ENCODE measurements around the gene TMEM126B.
"Not testable (repeated sequence)": the region's sequence is repeated elsewhere in the genome, so short reads cannot be mapped to it uniquely, and the experiment has no call there.

TMEM126B gene

DNA sequence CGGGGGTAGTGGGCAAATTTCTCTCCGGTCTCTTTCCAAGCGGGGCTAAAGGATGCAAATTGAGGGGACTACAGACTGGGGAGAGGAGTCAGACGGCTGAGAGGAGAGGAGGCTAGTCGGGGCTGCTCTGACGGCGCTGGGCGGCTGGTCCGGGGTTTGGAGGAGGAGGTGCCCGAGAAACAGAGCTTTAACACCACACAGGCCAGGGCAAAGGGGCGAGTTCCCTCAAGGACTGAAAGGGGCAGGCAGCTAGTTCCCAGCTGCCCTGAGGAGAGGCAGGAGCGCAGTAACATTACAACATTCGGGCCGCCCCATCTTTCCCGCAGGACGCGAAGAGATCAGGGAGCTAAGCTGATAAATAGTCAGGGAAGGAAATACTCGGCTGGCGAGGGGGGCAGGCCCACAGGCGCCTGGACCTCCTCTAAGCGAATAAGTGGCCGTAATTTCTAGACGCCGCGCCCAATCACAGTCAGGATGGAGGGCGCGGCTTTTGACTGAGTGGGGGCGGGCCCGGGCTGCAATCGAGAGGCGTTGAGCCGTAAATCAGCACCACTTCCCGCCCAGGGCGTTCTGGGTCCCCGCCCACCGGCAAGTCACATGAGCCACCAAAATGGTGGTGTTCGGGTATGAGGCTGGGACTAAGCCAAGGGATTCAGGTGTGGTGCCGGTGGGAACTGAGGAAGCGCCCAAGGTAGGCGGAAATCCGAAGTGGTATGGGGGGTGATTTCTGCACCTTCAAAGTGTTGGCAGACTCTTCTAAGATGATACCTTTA is at the start of gene TMEM126B:
TMEM126B (plus strand) TSS at position 596 of the 773 bp plus-strand sequence; CDS start at position 611, 15 bp downstream.
- DNase-seq, result peak; percentile 86

DNA sequence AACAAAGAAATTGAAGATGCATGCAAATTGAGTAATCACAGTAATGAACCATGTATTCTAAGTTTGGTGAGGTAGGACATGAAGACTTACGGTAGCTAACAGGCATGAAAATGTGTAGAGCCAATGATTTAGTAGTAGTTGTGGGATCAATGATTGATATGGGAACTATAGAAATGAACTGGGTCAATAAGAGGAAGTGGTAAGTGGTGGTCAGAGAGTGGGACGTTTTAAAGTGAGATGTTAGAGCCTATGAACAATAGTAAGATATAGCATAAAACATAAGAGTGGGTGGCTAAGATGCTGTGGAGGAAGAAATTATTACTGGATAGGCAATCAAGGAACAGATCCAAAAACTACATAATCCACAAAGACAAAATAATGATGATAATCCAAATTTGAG is 46.3 kb upstream of the TMEM126B start:
- no peak for DNase-seq

DNA sequence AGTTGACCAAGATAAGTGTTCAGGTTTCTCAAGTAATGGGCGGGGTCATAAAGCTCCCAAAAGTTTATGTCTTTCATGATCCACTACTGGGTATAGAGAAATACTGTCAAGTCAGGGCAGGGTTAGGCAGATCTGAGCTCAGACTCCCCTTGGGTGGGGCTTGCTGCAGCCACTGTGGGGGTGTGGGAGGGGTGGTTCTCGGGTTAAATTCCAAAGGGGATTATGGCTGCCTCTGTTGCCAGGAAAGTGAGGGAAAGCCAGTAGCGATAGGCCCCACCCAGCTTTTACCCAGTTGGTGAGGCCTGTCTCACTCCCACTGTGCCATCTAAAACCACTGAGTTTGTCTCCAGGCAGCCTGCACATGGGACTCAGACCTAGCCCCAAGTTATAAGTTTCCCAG is 39.0 kb upstream of the TMEM126B start:
- no peak for DNase-seq

DNA sequence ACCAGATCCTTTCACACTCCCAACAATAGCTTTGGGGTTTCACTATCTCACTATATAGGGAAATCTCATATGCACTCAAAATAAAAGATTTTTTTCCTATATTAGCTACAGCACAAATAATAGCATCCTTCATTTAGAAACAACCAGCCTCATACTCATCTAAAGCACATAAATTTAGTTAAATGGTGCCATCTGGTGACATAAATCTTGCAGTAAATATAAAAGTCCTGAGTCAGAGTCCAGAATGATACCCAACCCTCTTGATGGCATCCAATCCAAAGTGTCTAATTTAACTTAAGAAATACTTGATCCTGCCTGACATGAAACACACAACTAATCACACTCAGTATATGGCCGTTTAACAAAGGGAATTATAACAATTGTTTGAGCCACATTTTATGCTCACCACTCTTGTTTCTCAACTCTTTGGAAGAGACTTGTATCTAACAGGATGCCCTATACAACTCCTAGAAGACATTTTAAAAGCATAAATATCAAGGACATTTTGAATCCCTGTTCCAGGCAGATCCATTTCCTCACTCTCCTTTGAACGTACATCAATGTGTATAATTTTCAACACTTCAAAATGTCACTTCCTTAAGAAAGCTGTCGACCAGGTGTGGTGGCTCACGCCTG is 37.4 kb upstream of the TMEM126B start:
- no peak for DNase-seq

DNA sequence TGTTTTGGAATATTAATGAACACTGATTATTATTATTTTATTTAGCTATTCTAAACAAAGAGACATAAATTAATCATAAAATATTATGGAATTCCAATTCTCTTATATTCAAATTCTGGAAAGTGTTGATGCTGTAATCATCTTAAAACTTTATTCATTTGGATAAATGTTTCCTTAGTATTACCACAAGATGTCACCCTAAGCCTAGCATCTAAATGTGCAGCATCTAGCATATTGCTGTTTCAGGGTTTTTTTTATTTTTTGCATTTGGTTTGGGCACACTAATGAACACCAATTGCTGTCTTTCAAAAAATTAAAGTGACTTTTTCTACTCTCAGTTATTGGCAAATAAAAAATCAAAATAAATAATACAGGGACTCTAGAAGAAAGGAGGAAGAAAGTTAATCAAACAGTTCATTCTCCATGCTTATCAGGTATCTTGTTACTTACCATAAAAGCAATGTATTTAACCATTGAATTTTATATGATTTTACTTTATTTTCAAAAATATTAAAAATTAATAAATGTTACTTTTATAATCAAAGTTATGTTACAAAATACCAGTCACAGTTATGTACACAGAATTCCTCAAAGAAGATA is 33.0 kb upstream of the TMEM126B start:
- DNase-seq, result no peak

DNA sequence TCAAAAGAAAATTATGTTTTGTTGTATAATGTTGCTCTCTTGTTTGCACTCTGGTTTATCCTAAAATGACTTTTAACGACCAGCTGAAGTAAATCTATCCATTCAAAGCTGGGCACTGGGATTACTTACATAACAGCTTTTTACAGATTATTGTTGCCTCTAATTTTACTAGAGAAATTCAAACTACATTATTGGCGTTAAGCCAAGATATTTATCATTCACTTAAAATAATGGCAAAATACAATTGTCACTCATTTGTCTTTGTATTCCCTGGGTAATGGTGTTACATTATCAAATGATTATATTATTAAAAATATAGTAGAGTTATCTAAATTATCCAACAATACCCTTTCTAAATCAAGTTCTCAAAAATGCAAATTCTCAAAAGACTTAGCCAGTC is 31.5 kb upstream of the TMEM126B start:
- DNase-seq, result no peak

DNA sequence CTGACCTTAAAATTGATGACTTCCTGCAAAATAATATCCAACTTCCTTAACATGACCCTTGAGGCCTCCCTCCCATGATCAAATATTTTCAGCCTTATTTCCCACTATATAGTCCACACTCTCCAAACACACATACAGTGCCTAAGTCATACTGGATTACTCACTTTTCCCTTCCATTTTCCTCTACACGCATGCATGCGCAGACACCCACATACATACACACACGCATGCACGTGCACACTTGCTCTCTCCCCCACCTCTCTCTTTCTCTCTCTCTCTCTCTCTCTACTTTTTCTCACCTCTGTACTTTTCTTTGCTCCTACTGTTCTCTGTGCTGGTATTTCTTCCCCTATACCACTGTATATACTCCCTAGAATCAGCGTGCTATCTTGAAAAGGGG is 29.3 kb upstream of the TMEM126B start:
- no peak for DNase-seq

DNA sequence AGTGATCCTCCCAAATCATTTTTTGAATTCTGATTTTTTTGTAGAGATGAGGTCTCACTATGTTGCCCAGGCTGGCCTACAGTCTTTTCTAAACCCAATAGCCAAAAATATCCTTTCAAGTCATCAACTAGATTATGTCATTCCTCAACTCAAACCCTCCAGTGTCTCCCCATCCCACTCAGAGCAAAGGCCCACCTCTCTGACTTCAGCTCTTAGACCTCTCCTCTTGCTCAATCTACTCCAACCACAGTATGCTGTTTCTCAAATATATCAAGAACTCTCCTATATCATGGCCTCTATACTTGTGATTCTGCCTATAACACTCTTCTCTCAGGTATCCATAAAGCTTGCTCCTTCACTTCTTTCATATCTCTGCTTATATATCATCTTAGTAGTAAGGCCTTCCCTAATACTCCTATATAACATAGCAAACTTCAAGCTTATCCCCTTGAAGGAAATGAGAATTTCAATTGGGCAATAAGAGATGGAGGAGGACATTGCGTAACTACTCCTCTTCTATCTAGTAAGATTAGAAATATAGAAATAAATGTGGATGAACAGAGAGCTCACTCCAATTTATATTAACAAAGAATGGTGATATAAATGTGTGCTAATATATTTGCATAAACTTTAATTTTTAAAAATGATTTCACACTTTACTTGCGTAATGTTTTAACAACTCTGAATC is 25.7 kb upstream of the TMEM126B start:
- no peak for DNase-seq

DNA sequence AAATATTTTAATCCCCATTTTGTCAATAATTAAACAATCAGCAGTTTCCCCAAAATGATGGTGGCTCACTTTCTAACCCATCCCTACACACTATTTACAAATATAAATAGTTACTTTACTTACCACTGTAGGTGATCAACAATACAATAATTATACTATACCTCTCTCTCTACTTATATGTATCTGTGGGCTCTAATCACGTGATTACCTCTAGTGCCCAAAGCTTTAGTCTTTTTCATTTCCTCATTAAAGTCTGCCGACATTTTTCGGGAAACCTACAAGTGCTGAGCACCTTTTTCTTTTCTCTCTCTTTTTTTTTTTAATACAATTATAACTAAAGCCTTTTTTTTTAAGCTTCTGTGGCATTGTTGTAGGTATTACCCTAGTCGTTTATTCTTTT is 25.2 kb upstream of the TMEM126B start:
- DNase-seq, result no peak

DNA sequence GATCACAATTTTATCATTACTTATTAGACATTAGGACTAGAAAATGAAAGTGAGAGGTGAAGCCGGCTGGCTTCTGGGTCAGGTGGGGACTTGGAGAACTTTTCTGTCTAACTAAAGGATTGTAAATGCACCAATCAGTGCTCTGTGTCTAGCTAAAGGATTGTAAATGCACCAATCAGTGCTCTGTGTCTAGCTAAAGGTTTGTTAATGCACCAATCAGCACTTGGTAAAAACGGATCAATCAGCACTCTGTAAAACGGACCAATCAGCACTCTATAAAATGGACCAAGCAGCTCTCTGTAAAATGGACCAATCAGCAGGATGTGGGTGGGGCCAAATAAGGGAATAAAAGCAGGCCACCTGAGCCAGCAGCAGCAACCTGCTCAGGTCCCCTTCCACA is 22.2 kb upstream of the TMEM126B start:
- DNase-seq, result not testable (repeated sequence)

DNA sequence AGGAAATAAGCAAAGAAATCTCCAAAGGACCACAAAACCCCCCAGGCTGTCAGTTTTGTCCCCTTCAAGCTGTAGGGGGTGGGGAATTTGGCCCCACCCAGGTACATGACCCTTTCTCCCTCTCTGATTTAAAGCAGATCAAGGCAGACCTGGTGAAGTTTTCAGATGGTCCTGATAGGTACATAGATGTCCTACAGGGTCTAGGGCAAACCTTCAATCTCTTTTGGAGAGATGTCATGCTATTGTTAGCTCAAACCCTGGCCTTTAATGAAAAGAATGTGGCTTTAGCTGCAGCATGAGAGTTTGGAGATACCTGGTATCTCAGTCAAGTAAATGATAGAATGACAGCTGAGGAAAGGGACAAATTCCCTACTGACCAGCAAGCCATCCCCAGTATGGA is 19.8 kb upstream of the TMEM126B start:
- not testable (repeated sequence) for DNase-seq

DNA sequence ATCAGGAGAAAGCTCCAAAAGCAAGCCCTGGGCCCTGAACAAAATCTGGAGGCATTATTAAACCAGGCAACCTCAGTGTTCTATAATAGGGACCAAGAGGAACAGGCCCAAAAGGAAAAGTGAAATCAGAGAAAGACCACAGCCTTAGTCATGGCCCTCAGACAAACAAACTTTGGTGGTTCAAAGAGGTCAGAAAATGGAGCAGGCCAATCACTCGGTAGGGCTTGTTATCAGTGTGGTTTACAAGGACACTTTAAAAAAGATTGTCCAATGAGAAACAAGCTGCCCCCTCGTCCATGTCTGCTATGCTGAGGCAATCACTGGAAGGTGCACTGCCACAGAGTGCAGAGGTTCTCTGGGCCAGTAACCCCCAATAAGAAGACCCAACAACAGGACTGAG is 19.1 kb upstream of the TMEM126B start:
- DNase-seq, result not testable (repeated sequence)

DNA sequence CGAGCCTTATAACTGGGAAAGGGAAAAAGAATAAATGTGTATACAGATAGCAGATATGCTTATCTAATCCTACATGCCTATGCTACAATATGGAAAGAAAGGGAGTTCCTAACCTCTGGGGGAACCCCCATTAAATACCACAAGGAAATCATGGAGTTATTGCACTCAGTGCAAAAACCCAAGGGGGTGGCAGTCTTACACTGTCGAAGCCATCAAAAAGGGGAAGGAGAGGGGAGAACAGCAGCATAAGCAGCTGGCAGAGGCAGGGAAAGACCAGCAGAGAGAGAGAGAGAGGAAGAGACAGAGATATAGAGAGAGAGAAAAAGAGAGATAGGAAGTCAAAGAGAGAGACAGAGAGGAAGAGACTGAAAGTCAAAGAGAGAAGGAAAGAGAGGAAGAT is 16.8 kb upstream of the TMEM126B start:
- DNase-seq, result not testable (repeated sequence)

DNA sequence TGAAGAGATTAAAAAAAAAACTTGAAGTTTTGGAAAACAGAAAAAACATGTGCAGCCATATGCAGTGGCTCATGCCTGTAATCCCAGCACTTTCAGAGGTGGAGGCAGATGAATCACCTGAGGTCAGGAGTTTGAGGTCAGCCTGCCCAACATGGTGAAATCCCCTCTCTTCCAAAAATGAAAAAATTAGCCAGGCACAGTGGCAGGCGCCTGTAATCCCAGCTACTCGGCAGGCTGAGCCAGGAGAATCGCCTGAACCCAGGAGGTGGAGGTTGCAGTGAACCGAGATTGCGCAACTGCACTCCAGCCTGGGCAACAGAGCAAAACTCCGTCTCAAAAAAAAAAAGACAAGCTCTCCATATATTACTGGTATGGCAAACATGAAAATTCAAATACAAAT is 8.9 kb upstream of the TMEM126B start:
- DNase-seq, result no peak

DNA sequence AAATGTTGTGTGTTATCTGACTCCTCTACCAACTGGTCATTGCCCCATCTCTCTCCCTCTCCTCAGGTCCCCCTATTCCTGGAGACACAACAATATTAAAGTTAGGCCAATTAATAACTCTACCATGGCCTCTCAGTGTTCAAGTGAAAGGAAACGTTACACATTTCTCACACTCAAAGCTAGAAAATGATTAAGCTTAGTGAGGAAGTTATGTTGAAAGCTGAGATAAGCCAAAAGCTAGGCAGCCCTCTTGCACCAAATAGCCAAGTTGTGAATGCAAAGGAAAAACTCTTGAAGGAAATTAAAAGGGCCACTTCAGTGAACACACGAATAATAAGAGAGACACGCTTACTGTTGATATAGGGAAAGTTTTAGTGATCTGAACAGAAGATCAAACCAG is 8.1 kb upstream of the TMEM126B start:
- DNase-seq, result no peak

DNA sequence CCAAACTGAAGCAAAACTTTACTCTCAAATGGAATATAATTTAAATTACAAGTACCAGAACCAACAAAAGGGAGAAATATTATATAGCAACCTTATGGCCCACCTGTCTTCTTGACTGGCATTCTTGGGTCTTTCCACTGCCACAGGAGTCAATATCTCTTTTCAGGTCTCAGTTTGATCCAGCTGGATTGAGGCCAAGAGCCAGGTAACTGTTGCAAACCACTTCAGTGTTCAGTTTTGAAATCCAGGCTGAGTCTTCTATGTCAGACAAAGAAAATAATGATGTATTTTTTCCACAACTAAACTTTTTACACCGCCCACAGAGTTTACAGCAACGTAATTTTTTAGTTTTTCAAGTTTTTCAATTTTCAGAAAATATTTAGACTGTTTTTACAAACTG is 1.9 kb upstream of the TMEM126B start:
- no peak for DNase-seq

DNA sequence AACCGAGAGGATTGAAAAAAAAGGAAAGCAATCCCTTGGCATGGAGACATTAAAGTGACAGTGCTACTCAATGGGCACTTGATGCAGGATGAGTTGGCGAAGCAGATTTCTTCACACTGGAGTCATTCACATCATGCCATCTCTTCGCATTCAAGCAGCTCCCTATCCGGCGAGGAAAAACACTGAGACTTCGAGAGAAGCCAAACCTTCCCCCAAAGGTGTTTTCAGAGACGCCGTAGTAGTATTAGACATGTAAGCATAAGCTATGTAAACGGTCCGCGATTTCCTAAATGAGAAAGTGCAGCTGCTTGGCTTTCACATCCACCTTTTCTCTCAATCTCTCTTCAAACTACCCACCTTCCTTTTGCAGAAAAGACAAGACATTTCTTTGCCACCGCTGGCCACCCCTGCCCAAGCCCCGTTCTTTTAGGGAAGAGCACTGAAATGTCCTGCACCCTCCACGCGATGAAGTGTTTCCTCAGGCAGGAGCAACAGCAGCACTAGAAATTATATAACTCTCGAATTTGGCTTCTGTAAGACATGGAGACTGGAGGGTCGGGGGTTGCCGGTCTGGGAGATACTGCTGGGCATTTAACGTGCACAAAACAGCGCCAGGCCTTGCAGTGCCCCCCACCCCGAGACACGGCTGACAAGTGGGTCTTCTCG is 928 bp upstream of the TMEM126B start, which contains the start of gene DLG2:
DLG2 (minus strand) TSS at position 13 of the 666 bp plus-strand sequence.
- no peak for DNase-seq

DNA sequence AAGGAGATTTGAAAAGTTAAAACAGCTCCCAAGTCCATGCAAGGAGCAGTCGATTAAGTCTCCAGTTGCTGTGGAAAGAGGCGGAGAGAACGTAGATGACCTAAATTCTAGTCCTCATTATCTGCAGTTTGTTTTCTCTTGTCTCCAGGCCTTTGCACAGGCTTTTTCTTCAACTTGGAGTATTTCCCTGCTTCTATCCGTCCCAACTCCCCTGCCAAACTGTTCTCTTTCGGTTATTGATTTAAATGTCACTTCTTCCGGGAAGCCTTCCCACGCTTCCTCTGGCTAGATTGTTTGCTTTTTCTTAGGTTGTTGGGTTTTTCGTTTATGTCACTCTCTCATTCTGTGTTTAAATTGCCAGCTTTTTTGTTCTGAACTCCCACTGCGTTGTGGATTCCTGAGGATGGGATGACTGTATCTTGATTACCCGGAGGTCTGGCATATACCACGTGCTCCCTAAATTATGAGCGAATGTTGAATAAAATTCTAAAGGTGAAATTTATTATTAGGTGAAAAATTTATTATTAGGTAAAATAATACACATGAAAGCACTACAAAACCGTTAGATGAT is 463 bp downstream of the TMEM126B start:
- no peak for DNase-seq

DNA sequence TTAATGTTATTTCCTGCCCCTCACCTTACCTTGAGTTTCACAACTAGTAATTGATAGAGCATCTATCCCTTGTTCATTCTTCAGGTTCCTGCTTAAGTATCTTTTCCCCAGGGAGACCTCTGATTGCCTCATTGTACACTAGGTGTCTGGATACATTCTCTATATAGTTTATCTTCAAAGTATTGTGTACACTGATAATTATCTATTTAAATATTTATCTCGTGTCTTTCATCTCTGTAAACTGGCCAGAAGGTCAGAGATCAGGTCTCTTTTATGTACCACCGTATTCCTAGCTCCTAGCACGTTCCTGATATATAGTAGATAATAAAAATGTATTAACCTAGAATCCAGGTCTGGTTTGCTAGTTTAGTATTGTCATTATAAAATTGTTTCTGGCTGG is 6.4 kb downstream of the TMEM126B start:
- DNase-seq, result no peak

DNA sequence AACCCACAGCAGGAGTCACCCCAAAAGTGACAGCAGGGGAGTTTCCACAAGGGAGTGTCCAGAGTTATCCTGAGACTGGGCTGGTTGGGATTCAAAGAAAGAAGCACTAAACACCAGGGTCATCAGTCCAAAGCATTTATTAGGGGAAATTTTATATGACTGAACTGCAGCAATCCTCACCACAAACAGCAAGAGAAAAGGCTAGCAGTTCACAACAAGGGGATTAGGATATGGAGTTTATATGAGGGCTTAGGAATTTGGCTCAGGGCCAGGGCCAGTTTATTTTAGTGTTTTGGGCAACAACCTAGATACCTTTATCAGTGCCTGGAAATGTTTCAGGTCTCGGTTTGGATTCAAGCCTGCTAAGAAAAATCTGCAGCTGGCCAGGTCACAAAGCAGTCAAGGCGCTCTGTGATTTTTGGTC is 14.8 kb downstream of the TMEM126B start:
- no peak for DNase-seq

DNA sequence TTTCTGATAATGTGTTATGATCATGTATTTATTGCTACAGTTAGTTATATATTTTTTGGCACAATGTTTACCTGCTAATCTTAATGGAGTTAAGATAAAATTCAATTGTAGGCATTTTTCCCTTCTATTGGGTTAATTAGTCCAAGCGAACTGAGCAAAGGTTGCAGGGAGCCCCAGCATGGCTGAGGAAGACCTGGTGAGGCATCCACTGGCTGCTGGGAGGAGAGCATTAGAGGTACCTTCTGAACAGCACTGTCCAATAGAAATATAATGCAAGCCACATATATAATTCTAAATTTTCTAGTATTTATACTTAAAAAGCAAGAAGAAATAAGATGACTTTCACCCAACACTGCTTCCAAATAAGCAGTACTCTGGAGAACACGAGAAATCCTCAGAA is 18.7 kb downstream of the TMEM126B start:
- no peak for DNase-seq

DNA sequence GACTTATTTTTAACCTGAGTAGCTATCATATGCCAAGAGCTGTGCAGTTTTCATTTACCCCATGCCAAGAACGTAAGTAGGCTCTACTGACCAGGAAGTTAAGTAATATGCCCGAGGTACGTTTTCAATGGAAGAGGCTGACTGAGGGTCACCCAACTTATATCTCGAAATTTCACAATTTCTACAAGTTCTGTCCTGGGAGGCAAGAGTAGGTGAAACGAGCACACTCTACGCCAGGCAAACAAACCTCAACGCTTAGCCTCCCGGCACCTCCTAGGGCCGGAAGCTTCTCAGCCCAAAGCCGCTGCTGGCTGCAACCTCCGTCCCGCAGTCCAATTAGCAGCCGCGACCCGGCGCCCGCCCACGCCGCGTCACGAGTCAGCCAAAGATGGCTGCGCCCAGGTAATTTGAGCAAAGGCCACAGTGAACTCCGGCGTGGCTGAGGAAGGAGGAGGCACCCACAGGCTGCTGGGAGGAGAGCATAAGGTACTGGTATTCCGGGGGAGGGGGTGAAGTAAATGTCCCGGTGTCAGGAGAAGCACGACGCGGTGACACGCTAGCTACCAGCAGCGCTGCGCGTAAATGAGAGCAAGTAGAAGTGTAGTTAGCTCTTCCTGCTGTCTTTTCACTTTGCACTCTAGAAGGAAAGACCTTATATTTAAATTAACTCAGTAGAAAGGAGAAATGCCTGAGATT is 19.4 kb downstream of the TMEM126B start, which contains the start of gene TMEM126A:
TMEM126A (plus strand) TSS at position 364 of the 696 bp plus-strand sequence. CDS start 2,289 bp downstream, outside the sequence.
- DNase-seq, result peak; percentile 49

Data from NCI-H1436 treated with DMSO at 0.1 percent for 48 hours (cell line).